Measurements from ENCODE around the gene MAP3K5. TPM values are rescaled to one million over a fixed set of nuclear protein-coding genes. Genes with fewer than 3 reads are reported as not detected.

The MAP3K5 gene
- total RNA-seq, 1 experiment from 2014 or later: 8.1 TPM

DNA sequence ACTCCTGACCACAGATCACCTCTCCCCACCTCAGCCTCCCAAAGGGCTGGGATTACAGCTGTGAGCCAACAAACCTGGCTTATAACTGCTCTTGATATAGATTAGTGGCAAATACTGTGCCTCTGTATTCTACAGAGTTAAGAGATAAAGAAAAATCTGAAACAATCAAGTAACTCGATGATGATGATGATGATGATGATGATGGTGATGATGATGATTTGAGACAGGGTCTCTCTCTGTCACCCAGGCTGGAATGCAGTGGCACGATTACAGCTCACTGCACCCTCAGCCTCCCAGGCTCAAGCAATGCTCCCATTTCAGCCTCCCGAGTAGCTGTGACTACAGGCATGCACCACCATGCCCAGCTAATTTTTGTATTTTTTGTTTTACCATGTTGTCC lies 175.8 kb downstream of the MAP3K5 start:
- Histone ChIP-seq H3K4me3 (ENCODE audit: low read depth in 2 of 2, low read length in 2 of 2) (no peak overlapping the region), H3K27me3 (ENCODE audit: control insufficient read depth, insufficient read depth, low read length) (no peaks in the 10 kb centered on the region), H3K36me3 (ENCODE audit: control insufficient read depth, insufficient read depth, low read length) (no peaks in the 10 kb centered on the region), H3K9me3 (ENCODE audit: control insufficient read depth, insufficient read depth, low read depth, low read length) (no peaks in the 10 kb centered on the region), H3K27ac (ENCODE audit: low read length) (no peak overlapping the region), H3K4me1 (ENCODE audit: control insufficient read depth, insufficient read depth, low read length) (no peaks in the 10 kb centered on the region)
- DNase-seq (ENCODE audit: low read depth, low spot score) (no peak), ATAC-seq (no peak)
- ChIA-PET POLR2A (no interaction called here), CTCF (interaction anchor here (0.8 kb wide), 1 partner anchor 175 kb away, joined by 6 read pairs; no protein-coding TSS in a partner anchor)
- in situ Hi-C loops (cut with HindIII; ENCODE audit: low pct_unique_long_range_greater_than_20kb, low sequenced_read_pairs): no loop called here
- BruUV-seq (replicated peaks): no TSS peak
- intact Hi-C loops (cut with micrococcal nuclease; ENCODE audit: unreplicated experiment): no loop called here
- TF ChIP-seq, protein P1, sequence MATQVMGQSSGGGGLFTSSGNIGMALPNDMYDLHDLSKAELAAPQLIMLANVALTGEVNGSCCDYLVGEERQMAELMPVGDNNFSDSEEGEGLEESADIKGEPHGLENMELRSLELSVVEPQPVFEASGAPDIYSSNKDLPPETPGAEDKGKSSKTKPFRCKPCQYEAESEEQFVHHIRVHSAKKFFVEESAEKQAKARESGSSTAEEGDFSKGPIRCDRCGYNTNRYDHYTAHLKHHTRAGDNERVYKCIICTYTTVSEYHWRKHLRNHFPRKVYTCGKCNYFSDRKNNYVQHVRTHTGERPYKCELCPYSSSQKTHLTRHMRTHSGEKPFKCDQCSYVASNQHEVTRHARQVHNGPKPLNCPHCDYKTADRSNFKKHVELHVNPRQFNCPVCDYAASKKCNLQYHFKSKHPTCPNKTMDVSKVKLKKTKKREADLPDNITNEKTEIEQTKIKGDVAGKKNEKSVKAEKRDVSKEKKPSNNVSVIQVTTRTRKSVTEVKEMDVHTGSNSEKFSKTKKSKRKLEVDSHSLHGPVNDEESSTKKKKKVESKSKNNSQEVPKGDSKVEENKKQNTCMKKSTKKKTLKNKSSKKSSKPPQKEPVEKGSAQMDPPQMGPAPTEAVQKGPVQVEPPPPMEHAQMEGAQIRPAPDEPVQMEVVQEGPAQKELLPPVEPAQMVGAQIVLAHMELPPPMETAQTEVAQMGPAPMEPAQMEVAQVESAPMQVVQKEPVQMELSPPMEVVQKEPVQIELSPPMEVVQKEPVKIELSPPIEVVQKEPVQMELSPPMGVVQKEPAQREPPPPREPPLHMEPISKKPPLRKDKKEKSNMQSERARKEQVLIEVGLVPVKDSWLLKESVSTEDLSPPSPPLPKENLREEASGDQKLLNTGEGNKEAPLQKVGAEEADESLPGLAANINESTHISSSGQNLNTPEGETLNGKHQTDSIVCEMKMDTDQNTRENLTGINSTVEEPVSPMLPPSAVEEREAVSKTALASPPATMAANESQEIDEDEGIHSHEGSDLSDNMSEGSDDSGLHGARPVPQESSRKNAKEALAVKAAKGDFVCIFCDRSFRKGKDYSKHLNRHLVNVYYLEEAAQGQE (IDR thresholded peaks at IDR 0.05; ENCODE audit: insufficient read depth in 1 of 2, low read depth in 2 of 2, low read length in 1 of 2): no peak
- no peak for TF ChIP-seq TCF7L2 (IDR thresholded peaks at IDR 0.05; ENCODE audit: low read depth, low read length)
- TF ChIP-seq, protein P2, sequence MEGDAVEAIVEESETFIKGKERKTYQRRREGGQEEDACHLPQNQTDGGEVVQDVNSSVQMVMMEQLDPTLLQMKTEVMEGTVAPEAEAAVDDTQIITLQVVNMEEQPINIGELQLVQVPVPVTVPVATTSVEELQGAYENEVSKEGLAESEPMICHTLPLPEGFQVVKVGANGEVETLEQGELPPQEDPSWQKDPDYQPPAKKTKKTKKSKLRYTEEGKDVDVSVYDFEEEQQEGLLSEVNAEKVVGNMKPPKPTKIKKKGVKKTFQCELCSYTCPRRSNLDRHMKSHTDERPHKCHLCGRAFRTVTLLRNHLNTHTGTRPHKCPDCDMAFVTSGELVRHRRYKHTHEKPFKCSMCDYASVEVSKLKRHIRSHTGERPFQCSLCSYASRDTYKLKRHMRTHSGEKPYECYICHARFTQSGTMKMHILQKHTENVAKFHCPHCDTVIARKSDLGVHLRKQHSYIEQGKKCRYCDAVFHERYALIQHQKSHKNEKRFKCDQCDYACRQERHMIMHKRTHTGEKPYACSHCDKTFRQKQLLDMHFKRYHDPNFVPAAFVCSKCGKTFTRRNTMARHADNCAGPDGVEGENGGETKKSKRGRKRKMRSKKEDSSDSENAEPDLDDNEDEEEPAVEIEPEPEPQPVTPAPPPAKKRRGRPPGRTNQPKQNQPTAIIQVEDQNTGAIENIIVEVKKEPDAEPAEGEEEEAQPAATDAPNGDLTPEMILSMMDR (IDR thresholded peaks at IDR 0.05): no peak
- no peak for TF ChIP-seq POLR2AphosphoS5 (IDR thresholded peaks at IDR 0.05; ENCODE audit: low read depth, low read length)
- no peak for TF ChIP-seq SIN3A (IDR thresholded peaks at IDR 0.05; ENCODE audit: borderline replicate concordance, insufficient read depth, low read depth, low read length)

DNA sequence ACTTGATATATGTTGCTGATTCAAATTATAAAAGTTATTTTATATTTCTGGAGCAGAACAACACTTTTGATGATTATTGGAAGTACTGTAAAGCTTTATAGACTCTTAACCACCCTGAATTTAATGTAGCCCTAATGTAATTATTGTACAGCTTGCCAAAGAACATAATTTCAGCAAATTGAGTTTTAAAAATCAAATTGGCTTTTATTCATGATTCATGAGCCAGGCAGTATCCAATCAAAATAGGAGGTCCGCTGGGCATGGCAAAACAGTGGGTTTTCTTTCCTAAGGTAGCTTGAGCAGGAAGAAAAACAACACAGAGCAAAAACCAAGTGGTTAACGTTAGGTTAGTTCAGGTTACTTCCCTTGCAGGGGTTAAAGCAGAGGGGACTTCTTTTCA lies 177.3 kb downstream of the MAP3K5 start:
- in situ Hi-C loops (cut with HindIII; ENCODE audit: low pct_unique_long_range_greater_than_20kb, low sequenced_read_pairs) (no loop called here), intact Hi-C loops (cut with micrococcal nuclease; ENCODE audit: unreplicated experiment) (no loop called here)
- CTCF ChIA-PET: no interaction called here
- POLR2A ChIA-PET: no interaction called here
- Histone ChIP-seq H3K4me3 (ENCODE audit: low read depth in 2 of 2, low read length in 2 of 2) (no peak overlapping the region), H3K9me3 (ENCODE audit: control insufficient read depth, insufficient read depth, low read depth, low read length) (no peaks in the 10 kb centered on the region), H3K27ac (ENCODE audit: low read length) (no peak overlapping the region), H3K4me1 (ENCODE audit: control insufficient read depth, insufficient read depth, low read length) (peaks cover 11% of the 10 kb centered on the region), H3K36me3 (ENCODE audit: control insufficient read depth, insufficient read depth, low read length) (no peaks in the 10 kb centered on the region), H3K27me3 (ENCODE audit: control insufficient read depth, insufficient read depth, low read length) (no peaks in the 10 kb centered on the region)
- no peak for ATAC-seq
- TF ChIP-seq, protein P2 (IDR thresholded peaks at IDR 0.05): no peak
- TF ChIP-seq POLR2AphosphoS5 (IDR thresholded peaks at IDR 0.05; ENCODE audit: low read depth, low read length): no peak
- TF ChIP-seq SIN3A (IDR thresholded peaks at IDR 0.05; ENCODE audit: borderline replicate concordance, insufficient read depth, low read depth, low read length): no peak
- TF ChIP-seq TCF7L2 (IDR thresholded peaks at IDR 0.05; ENCODE audit: low read depth, low read length): no peak
- TF ChIP-seq, protein P1 (IDR thresholded peaks at IDR 0.05; ENCODE audit: insufficient read depth in 1 of 2, low read depth in 2 of 2, low read length in 1 of 2): no peak
- DNase-seq (ENCODE audit: low read depth, low spot score): no peak
- no TSS peak for BruUV-seq (replicated peaks)

Measured in Panc1 (cell line).